HEK293T (cell line): ENCODE measurements around the gene FHAD1.
"Not testable (repeated sequence)": the region's sequence is repeated elsewhere in the genome, so short reads cannot be mapped to it uniquely, and the experiment has no call there.

Source experiments
- CTCF ChIA-PET: fragments of 350-600 bp; formaldehyde crosslinking; extraction: SDS; loops from one replicate; lab custom pipeline; 2021; ENCODE audit warnings: antibody characterized with exemption, inconsistent platforms; lab: Yijun Ruan, JAX
- POLR2A ChIA-PET: fragments of 350-600 bp; formaldehyde crosslinking; extraction: SDS; loops from one replicate; lab custom pipeline; 2020; ENCODE audit warnings: antibody characterized with exemption, inconsistent platforms; lab: Yijun Ruan, JAX
- DNase-seq: peaks from one replicate; pipeline ENCODE4 v3.0.0; 2012; ENCODE audit warnings: mixed read lengths; ENCODE audit errors: extremely low spot score
- ARNT ChIP-seq: fragments of 450-650 bp; IDR thresholded peaks from 2 replicates; pipeline ENCODE4 v1.6.1; 2017; ENCODE audit warnings: mild to moderate bottlenecking
- BHLHE40 ChIP-seq: fragments of 450-650 bp; IDR thresholded peaks from 2 replicates; pipeline ENCODE4 v1.6.1; 2016; ENCODE audit warnings: mild to moderate bottlenecking, moderate library complexity, borderline replicate concordance
- CTBP1 ChIP-seq: fragments of 450-650 bp; IDR thresholded peaks from 2 replicates; pipeline ENCODE4 v1.6.1; 2016; ENCODE audit warnings: borderline replicate concordance
- ELF4 ChIP-seq: fragments of 450-650 bp; IDR thresholded peaks from 2 replicates; pipeline ENCODE4 v1.6.1; 2017; ENCODE audit warnings: antibody characterized with exemption
- FOXA1 ChIP-seq: fragments of 450-650 bp; IDR thresholded peaks from 2 replicates; pipeline ENCODE4 v1.6.1; 2016; ENCODE audit warnings: mild to moderate bottlenecking
- FOXK2 ChIP-seq: fragments of 450-650 bp; IDR thresholded peaks from 2 replicates; pipeline ENCODE4 v1.6.1; 2016; ENCODE audit warnings: mild to moderate bottlenecking
- FOXM1 ChIP-seq: fragments of 450-650 bp; IDR thresholded peaks from 2 replicates; pipeline ENCODE4 v1.6.1; 2017; ENCODE audit warnings: mild to moderate bottlenecking, borderline replicate concordance
- HDGF ChIP-seq: fragments of 450-650 bp; IDR thresholded peaks from 2 replicates; pipeline ENCODE4 v1.6.1; 2017; ENCODE audit warnings: antibody characterized with exemption, borderline replicate concordance
- L3MBTL2 ChIP-seq: fragments of 450-650 bp; conservative IDR thresholded peaks from 2 replicates; pipeline ENCODE4 v1.6.1; 2016; ENCODE audit warnings: mild to moderate bottlenecking
- LEF1 ChIP-seq: fragments of 450-650 bp; IDR thresholded peaks from 2 replicates; pipeline ENCODE4 v1.6.1; 2017; ENCODE audit warnings: mild to moderate bottlenecking, borderline replicate concordance
- NFRKB ChIP-seq: fragments of 450-650 bp; IDR thresholded peaks from 2 replicates; pipeline ENCODE4 v1.6.1; 2016; ENCODE audit warnings: mild to moderate bottlenecking, moderate library complexity
- SP1 ChIP-seq: fragments of 450-650 bp; IDR thresholded peaks from 2 replicates; pipeline ENCODE4 v1.6.1; 2017
- SUZ12 ChIP-seq: fragments of 450-650 bp; IDR thresholded peaks from 2 replicates; pipeline ENCODE4 v1.6.1; 2016; ENCODE audit warnings: mild to moderate bottlenecking
- TARDBP ChIP-seq: fragments of 450-650 bp; IDR thresholded peaks from 2 replicates; pipeline ENCODE4 v1.6.1; 2016
- ZNF384 ChIP-seq: fragments of 450-650 bp; IDR thresholded peaks from 2 replicates; pipeline ENCODE4 v1.6.1; 2016
- TF ChIP-seq, protein P1 (sequence below): fragments of 450-650 bp; IDR thresholded peaks from 2 replicates; pipeline ENCODE4 v1.6.1; 2016

The FHAD1 gene

DNA sequence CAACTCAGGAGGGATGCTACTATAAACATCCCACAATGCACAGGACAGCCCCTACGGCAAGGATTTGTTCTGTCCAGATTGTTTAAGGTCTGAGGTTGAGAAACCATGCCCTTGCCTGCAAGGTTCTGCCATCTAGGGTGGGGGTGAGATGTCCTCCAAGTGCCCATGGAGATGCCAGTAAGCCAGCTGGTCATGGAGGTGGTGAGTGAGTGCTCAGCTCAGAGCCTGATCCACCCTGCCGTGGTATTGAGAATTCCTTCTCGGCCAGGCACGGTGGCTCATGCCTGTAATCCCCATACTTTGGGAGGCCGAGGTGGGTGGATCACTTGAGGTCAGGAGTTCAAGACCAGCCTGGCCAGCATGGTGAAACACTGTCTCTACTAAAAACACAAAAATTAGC lies 178.0 kb downstream of the FHAD1 start:
- POLR2A ChIA-PET, result no interaction called here
- no peak for DNase-seq
- TF ChIP-seq ZNF384 (no peak), LEF1 (no peak)
- CTCF ChIA-PET, result interaction anchor here (1.5 kb wide), 1 partner anchor 101 kb away, joined by 4 read pairs; no protein-coding TSS in a partner anchor

DNA sequence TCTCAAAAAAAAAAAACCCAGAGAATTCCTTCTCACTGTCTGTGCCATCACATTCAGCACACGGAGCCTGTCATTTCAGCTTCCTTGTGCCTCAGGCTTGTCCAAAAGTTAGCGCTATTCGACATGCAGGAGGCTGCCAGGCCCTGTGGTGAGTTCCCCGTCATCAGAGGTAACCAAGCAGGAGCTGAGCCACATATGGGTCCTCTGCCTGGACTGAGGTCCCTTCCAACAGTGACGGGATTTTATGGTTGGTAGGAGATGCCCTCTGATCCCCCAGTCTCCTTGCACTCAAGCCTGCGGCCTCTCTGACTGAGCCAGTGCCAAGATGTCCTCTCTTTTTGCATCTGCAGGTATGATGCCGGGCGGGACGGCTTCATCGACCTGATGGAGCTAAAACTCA lies 178.5 kb downstream of the FHAD1 start:
- ChIA-PET CTCF (interaction anchor here (1.5 kb wide), 1 partner anchor 102 kb away, joined by 4 read pairs; no protein-coding TSS in a partner anchor), POLR2A (no interaction called here)
- DNase-seq, result no peak
- no peak for TF ChIP-seq SUZ12
- TF ChIP-seq LEF1, result no peak
- no peak for TF ChIP-seq NFRKB
- no peak for TF ChIP-seq FOXK2
- TF ChIP-seq ELF4, result no peak
- TF ChIP-seq, protein P1, sequence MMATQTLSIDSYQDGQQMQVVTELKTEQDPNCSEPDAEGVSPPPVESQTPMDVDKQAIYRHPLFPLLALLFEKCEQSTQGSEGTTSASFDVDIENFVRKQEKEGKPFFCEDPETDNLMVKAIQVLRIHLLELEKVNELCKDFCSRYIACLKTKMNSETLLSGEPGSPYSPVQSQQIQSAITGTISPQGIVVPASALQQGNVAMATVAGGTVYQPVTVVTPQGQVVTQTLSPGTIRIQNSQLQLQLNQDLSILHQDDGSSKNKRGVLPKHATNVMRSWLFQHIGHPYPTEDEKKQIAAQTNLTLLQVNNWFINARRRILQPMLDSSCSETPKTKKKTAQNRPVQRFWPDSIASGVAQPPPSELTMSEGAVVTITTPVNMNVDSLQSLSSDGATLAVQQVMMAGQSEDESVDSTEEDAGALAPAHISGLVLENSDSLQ, result no peak
- TF ChIP-seq FOXA1, result no peak
- TF ChIP-seq ARNT, result no peak
- TF ChIP-seq L3MBTL2, result no peak
- TF ChIP-seq SP1, result no peak
- no peak for TF ChIP-seq ZNF384
- TF ChIP-seq HDGF, result no peak
- TF ChIP-seq FOXM1, result no peak

DNA sequence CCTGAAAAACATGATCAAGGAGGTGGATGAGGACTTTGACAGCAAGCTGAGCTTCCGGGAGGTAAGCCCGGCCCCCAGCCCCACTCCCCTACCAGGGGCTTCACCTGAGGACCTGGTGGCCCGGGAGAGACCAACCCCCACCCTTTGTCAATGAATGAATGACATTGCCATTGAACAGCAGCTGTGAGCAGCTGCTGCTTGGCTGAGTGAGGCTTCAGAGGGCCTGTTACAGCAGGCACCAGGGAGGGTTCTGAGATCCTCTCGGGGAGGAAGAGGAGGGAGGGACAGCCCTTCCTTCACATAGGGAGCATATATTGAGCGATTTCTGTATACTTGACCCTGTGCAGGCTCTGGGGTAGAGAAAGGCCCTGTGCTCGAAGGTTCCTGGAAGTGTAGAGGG lies 178.9 kb downstream of the FHAD1 start:
- POLR2A ChIA-PET, result no interaction called here
- CTCF ChIA-PET, result interaction anchor here (1.4 to 1.5 kb wide), 2 partner anchors 102 kb away, joined by 4 to 7 read pairs; no protein-coding TSS in a partner anchor
- no peak for TF ChIP-seq SUZ12
- TF ChIP-seq ZNF384, result no peak
- TF ChIP-seq FOXM1, result no peak
- TF ChIP-seq BHLHE40, result no peak
- no peak for TF ChIP-seq SP1
- no peak for TF ChIP-seq NFRKB
- no peak for TF ChIP-seq CTBP1
- TF ChIP-seq L3MBTL2, result no peak
- no peak for TF ChIP-seq FOXK2
- DNase-seq, result no peak

DNA sequence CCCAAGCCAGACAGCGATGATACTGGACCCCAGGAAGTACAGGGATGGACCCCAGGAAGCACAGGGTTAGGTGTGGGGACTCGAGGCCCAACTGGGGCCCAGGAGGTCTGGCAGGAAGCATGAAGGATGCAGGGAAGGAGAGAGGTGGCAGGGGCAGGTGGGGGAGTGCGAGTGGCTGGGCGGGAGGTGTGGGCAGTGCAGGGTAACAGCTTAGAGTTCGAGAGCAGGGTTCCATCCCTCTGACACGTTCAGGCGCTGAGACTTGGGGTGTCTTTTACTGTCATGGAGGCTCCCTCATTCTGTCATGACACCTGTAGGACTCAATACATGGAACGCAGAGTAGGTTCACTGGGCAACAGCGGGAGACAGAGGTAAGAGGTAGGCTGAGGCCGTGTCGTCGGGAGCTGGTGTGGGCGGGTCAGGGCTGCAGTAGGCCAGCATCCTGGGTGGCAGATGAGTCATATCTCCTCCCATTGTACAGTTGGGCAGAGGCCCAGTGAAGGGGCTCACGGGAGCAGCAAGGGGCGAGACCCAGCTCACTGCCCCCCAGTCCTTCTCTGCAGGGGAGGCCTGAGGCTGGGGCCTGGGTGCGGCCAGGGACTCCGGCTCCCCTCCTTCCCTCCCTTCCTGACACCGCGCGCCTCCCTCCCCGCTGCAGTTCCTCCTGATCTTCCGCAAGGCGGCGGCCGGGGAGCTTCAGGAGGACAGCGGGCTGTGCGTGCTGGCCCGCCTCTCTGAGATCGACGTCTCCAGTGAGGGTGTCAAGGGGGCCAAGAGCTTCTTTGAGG lies 179.7 kb downstream of the FHAD1 start:
- no peak for DNase-seq
- no peak for TF ChIP-seq L3MBTL2
- TF ChIP-seq, protein P1, result no peak
- no peak for TF ChIP-seq TARDBP
- no peak for TF ChIP-seq FOXK2
- no peak for TF ChIP-seq FOXM1
- no peak for TF ChIP-seq CTBP1
- TF ChIP-seq HDGF, result no peak
- no peak for TF ChIP-seq SUZ12
- TF ChIP-seq ARNT, result no peak
- TF ChIP-seq BHLHE40, result no peak

DNA sequence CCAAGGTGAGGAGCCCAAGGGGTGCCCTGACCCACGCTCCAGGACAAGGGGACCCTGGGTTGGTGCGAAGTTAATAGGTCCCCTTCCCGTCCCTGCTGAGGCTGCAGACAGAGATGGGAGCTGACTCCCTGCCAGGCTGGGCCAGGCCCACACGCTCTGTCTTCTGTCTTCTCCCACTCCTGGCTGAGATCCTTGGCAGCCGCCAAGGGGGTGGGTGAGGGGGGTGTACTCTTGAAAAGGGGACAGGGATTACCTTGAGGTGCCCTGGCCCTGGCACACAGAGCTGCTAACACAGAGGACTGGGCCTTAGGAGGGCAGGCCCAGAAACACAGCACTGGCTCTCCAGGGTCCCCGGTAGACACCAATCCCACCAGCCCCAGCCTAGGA lies 180.2 kb downstream of the FHAD1 start:
- CTCF ChIA-PET, result interaction anchor here (0.6 to 1.4 kb wide), 2 partner anchors 25 to 103 kb away, joined by 3 to 7 read pairs; no protein-coding TSS in a partner anchor
- POLR2A ChIA-PET, result no interaction called here
- no peak for DNase-seq
- no peak for TF ChIP-seq ARNT

More for the DNA sequence above, 179.7 kb downstream of the FHAD1 start:
- ChIA-PET CTCF (interaction anchor here (0.6 to 1.4 kb wide), 2 partner anchors 26 to 103 kb away, joined by 3 to 7 read pairs; no protein-coding TSS in a partner anchor), POLR2A (no interaction called here)

DNA sequence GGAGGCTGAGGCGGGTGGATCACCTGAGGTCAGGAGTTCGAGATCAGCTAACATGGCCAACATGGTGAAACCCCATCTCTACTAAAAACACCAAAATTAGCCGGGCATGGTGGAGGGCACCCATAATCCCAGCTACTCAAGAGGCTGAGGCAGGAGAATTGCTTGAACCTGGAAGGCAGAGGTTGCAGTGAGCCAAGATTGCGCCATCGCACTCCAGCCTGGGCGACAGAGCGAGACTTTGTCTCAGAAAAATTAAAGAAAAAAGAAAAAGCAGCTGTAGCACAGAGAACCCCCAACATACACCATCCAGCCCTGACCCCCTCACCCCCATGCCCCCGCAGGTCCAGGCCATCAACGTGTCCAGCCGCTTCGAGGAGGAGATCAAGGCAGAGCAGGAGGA lies 181.2 kb downstream of the FHAD1 start:
- POLR2A ChIA-PET, DNase-seq: not testable (repeated sequence)
- CTCF ChIA-PET, result interaction anchor here (0.9 to 2.0 kb wide), 2 partner anchors 23 to 104 kb away, joined by 3 to 5 read pairs; no protein-coding TSS in a partner anchor

DNA sequence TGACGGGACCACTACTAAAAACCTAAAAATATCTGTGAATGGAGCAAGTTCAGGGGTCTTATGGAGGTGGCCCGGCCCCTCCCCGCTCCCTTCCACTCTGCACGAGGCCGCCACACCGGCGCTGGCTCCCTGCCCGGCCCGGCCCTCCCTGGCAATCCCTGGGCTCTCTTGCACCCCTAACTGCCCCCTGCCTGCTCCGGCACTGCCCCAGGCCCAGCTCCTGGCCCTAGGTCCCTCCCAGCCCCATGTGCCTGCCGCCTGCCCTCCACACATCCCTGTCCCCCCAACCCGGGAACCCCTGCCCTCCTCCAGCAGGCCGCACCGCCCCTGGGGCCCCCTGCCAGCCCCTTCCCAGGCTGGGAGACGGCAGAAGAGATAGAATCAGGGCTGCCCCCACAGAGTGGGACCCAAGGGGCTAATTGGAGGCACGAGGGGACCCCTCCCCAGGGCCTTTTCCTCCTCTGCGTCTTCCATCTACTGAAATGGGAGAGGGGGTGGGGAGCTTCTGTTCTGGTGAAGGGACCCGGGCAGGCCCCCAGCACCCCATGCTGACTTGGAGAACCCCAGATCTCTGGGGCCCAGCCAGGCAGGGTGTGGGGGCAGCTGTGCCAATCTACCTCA lies 181.9 kb downstream of the FHAD1 start:
- no peak for DNase-seq
- TF ChIP-seq SUZ12 (no peak), ARNT (no peak), ELF4 (no peak), LEF1 (no peak), FOXM1 (no peak), SP1 (no peak), NFRKB (no peak), FOXK2 (no peak), FOXA1 (no peak)
- ChIA-PET POLR2A (no interaction called here), CTCF (interaction anchor here (2.0 kb wide), 1 partner anchor 105 kb away, joined by 5 read pairs; no protein-coding TSS in a partner anchor)
